ENCODE measurements around the gene TUBB2A. TPM values are rescaled to one million over a fixed set of nuclear protein-coding genes. Genes with fewer than 3 reads are reported as not detected.

Gene TUBB2A
- 37.8 and 49.3 TPM in 2 replicates for total RNA-seq

DNA sequence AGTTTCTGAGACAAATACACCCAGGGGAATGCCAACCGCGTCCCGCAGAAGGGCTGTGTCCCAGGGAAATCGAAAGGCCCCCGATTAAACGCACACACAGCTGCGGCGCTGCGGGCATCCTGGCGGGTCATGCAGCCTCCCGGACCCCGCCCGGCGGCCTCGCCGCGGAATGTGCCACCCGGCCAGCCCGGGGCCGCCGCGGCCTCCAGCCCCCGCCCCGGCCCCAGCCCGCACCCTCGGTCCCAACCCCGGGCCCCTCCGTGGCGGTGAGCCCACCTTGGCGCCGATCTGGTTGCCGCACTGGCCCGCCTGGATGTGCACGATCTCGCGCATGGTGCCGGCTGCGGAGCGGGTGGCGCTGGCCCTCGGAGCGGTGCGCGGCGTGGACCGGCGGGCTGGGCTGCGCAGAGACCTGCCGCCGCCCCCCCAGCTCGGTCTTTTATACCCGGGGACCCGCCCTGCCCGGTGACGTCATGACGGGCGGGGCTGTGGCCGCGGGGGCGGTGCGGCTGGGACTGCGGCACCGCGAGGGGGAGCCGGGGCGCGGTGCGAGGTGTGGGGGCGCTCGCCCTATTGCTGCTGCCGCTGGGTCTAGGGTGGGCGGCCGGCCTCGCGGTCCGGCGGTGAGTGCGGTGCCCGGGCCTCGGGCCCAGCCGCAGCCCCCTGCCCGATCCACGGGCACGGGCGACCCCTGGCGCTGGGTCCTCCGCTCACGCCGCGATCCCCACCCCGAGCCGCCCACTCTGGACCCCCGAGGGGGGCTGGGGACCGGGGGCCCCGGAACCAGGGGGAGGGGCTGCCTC, at the start of gene TUBB2A:
Gene TUBB2A (minus strand): TSS at position 414 of the 803 bp plus-strand sequence. CDS start 81 bp downstream, at position 333.

GRCh38 chr6:3118353-3119039, 38.8 kb downstream of the TUBB2A start, which contains the start of gene BPHL:
Gene BPHL, plus strand, starts transcription at chr6:3118711. Its CDS starts 30 bp downstream, at chr6:3118741.

Other genes with a start within 250 kb of the TUBB2A start
- 108 and 117 TPM in 2 replicates for gene SERPINB6, start 186.0 kb downstream of the TUBB2A start, total RNA-seq
- gene NQO2, start 157.7 kb downstream of the TUBB2A start, total RNA-seq = 58.4 and 66.7 TPM in 2 replicates
- 21.7 and 26.4 TPM in 2 replicates for gene RIPK1, start 89.0 kb downstream of the TUBB2A start, total RNA-seq
- 9.8 and 11.2 TPM in 2 replicates for gene BPHL, start 38.8 kb downstream of the TUBB2A start, total RNA-seq
- gene TUBB2B, start 70.1 kb upstream of the TUBB2A start, total RNA-seq = 1.4 and 2.1 TPM in 2 replicates
- gene PSMG4, start 101.4 kb upstream of the TUBB2A start, total RNA-seq = 20.4 and 38.8 TPM in 2 replicates

Data from aortic smooth muscle cell (primary cell).